HG03457 (cell line): ENCODE data around the gene GPR17.

Experiments used
- ATAC-seq: cut with Tn5 transposase; IDR thresholded peaks from one replicate; pipeline ENCODE4 v1.9.1; 2021; ENCODE audit warnings: moderate number of reproducible peaks; ENCODE audit not compliant: unreplicated experiment

Gene GPR17

GRCh38 chr2:127641133-127641532, 4.8 kb upstream of the GPR17 start:
- no peak for ATAC-seq

- no peak for ATAC-seq
Observed at GRCh38 chr2:127641846-127642507, 4.0 kb upstream of the GPR17 start.

GRCh38 chr2:127642706-127643438, 3.1 kb upstream of the GPR17 start:
- no peak for ATAC-seq

- no peak for ATAC-seq
Observed at GRCh38 chr2:127643439-127644065, 2.4 kb upstream of the GPR17 start.

- ATAC-seq, result no peak
Observed at GRCh38 chr2:127644066-127645025, 1.6 kb upstream of the GPR17 start.

GRCh38 chr2:127645026-127645394, 943 bp upstream of the GPR17 start:
- ATAC-seq, result no peak

- ATAC-seq, result no peak
Observed at GRCh38 chr2:127646487-127647241, 711 bp downstream of the GPR17 start.

- ATAC-seq, result no peak
Observed at GRCh38 chr2:127647242-127648190, 1.6 kb downstream of the GPR17 start.

- ATAC-seq, result no peak
Observed at GRCh38 chr2:127648321-127648720, 2.4 kb downstream of the GPR17 start.

GRCh38 chr2:127649100-127649611, 3.2 kb downstream of the GPR17 start:
- ATAC-seq, result no peak

GRCh38 chr2:127649684-127650040, 3.7 kb downstream of the GPR17 start:
- no peak for ATAC-seq

GRCh38 chr2:127650041-127650784, 4.3 kb downstream of the GPR17 start:
- ATAC-seq, result no peak

- no peak for ATAC-seq
Observed at GRCh38 chr2:127650785-127651380, 4.9 kb downstream of the GPR17 start.

GRCh38 chr2:127651381-127651809, 5.4 kb downstream of the GPR17 start:
- no peak for ATAC-seq

GRCh38 chr2:127651971-127652550, 6.1 kb downstream of the GPR17 start:
- ATAC-seq, result no peak

GRCh38 chr2:127652786-127653357, 6.9 kb downstream of the GPR17 start:
- no peak for ATAC-seq

GRCh38 chr2:127653421-127654083, 7.6 kb downstream of the GPR17 start:
- ATAC-seq, result no peak
